HepG2 (cell line): ENCODE measurements around the gene LRRC51. TPM values are rescaled to one million over a fixed set of nuclear protein-coding genes. Genes with fewer than 3 reads are reported as not detected.

Source experiments
- ATAC-seq: fragments of 200-7000 bp; cut with Tn5 transposase; 3 replicates; pipeline ENCODE4 v1.9.1; 2020; ENCODE audit warnings: mild to moderate bottlenecking, moderate library complexity
- BruUV-seq: library from RNA; stranded (reverse); fragments of 400-500 nt; replicated peaks from 2 replicates; lab custom pipeline; 2021; lab: Mats Ljungman, UMichigan
- CTCF ChIA-PET: fragments of 300-600 bp; formaldehyde crosslinking; extraction: SDS; loops from one replicate; lab custom pipeline; 2021; ENCODE audit warnings: low total read pairs, inconsistent platforms, low intra/inter-chr PET ratio; lab: Yijun Ruan, JAX
- POLR2A ChIA-PET: fragments of 350-600 bp; sonication (Branson Sonifier 250); formaldehyde crosslinking; loops from one replicate; lab custom pipeline; 2020; ENCODE audit warnings: antibody characterized with exemption, inconsistent platforms; lab: Yijun Ruan, JAX
- DNase-seq: peaks from one replicate; pipeline ENCODE4 v3.0.0-alpha.2; 2015; ENCODE audit warnings: low spot score
- FAIRE-seq: peaks from 3 replicates; lab custom pipeline; 2011; peaks lifted over from hg19 to GRCh38; lab: Jason Lieb, UNC
- H2AFZ ChIP-seq: one replicate; pipeline ENCODE4 v1.6.1; 2011; ENCODE audit warnings: low read length, inconsistent platforms
- H3K27ac ChIP-seq: fragments of 300-600 bp; 3 replicates; pipeline ENCODE4 v1.8.0; 2011; ENCODE audit warnings: mixed run types, mild to moderate bottlenecking, mixed read lengths, low read length, inconsistent platforms; ENCODE audit not compliant: insufficient read depth; ENCODE audit errors: extremely low read length
- H3K27me3 ChIP-seq, 2 experiments: fragments of 200-600 bp in 1 of 2; 2 replicates in 1 of 2; 3 replicates in 1 of 2; pipeline versions ENCODE4 v1.6.0 to v1.8.0; 2011; ENCODE audit warnings: low read length in 2 of 2, mild to moderate bottlenecking in 2 of 2, moderate library complexity in 2 of 2, inconsistent platforms in 1 of 2; ENCODE audit not compliant: insufficient read depth in 2 of 2, control insufficient read depth in 1 of 2
- H3K36me3 ChIP-seq, 2 experiments: fragments of 200-600 bp in 1 of 2; replicated peaks in 1 of 2; 2 replicates in 1 of 2; 3 replicates in 1 of 2; pipeline versions ENCODE4 v1.5.1 to v1.8.0; 2011; ENCODE audit warnings: low read length in 2 of 2, inconsistent platforms in 1 of 2; ENCODE audit not compliant: insufficient read depth in 2 of 2, control insufficient read depth in 1 of 2
- H3K4me1 ChIP-seq: 2 replicates; pipeline ENCODE4 v1.5.1; 2012; ENCODE audit warnings: low read length, inconsistent platforms; ENCODE audit not compliant: insufficient read depth
- H3K4me2 ChIP-seq: 2 replicates; pipeline ENCODE4 v1.6.0; 2011; ENCODE audit warnings: low read depth, low read length, inconsistent platforms
- H3K4me3 ChIP-seq, 3 experiments: fragments of 200-600 bp in 1 of 3; sonication (generic), shearing (Covaris generic) in 1 of 3; replicated peaks in 1 of 3; 2 replicates each; pipeline ENCODE4 v1.5.1; 2011 to 2016; ENCODE audit warnings: low read length in 3 of 3, inconsistent platforms in 2 of 3, low read depth in 2 of 3, mild to moderate bottlenecking in 2 of 3, control low read depth in 1 of 3, mixed read lengths in 1 of 3; ENCODE audit not compliant: insufficient read depth in 1 of 3
- H3K79me2 ChIP-seq: one replicate; pipeline ENCODE4 v1.6.1; 2011; ENCODE audit warnings: low read length, inconsistent platforms; ENCODE audit not compliant: insufficient read depth
- H3K9ac ChIP-seq: 2 replicates; pipeline ENCODE4 v1.6.0; 2011; ENCODE audit warnings: mild to moderate bottlenecking, low read depth, low read length, inconsistent platforms; ENCODE audit not compliant: insufficient read depth
- H3K9me3 ChIP-seq: 2 replicates; pipeline ENCODE4 v1.5.1; 2012; ENCODE audit warnings: mild to moderate bottlenecking, low read length
- H4K20me1 ChIP-seq: 2 replicates; pipeline ENCODE4 v1.6.0; 2011; ENCODE audit warnings: inconsistent platforms, mild to moderate bottlenecking, low read length, moderate library complexity; ENCODE audit not compliant: insufficient read depth
- BRD4 ChIP-seq: sonication (generic); formaldehyde crosslinking; IDR thresholded peaks from 2 replicates; pipeline ENCODE4 v1.4.0; 2020; ENCODE audit warnings: missing genetic modification reagents
- CHCHD3 ChIP-seq: sonication (generic); formaldehyde crosslinking; IDR thresholded peaks from 2 replicates; pipeline ENCODE4 v1.8.0; 2022; ENCODE audit warnings: mild to moderate bottlenecking, missing genetic modification reagents, moderate library complexity
- FLYWCH1 ChIP-seq: sonication (generic); formaldehyde crosslinking; IDR thresholded peaks from 2 replicates; pipeline ENCODE4 v1.8.1; 2023; ENCODE audit warnings: mild to moderate bottlenecking, missing genetic modification reagents
- GTF2F1 ChIP-seq: fragments of 150-350 bp; IDR thresholded peaks from 2 replicates; pipeline ENCODE4 v1.6.1; 2014; ENCODE audit warnings: low read length
- JARID2 ChIP-seq: sonication (generic); formaldehyde crosslinking; IDR thresholded peaks from 2 replicates; pipeline ENCODE4 v1.8.1; 2023; ENCODE audit warnings: missing genetic modification reagents, inconsistent platforms; ENCODE audit not compliant: insufficient replicate concordance
- MED8 ChIP-seq: sonication (generic); formaldehyde crosslinking; IDR thresholded peaks from 2 replicates; pipeline ENCODE4 v1.8.1; 2023; ENCODE audit warnings: mild to moderate bottlenecking, missing genetic modification reagents; ENCODE audit not compliant: insufficient replicate concordance
- NR3C1 ChIP-seq: sonication (generic); formaldehyde crosslinking; IDR thresholded peaks from 2 replicates; pipeline ENCODE4 v1.4.0; 2020; ENCODE audit warnings: missing genetic modification reagents
- PBX3 ChIP-seq: sonication (generic); formaldehyde crosslinking; IDR thresholded peaks from 2 replicates; pipeline ENCODE4 v1.8.1; 2023; ENCODE audit warnings: missing genetic modification reagents, inconsistent platforms, borderline replicate concordance
- SCMH1 ChIP-seq: sonication (generic); formaldehyde crosslinking; IDR thresholded peaks from 2 replicates; pipeline ENCODE4 v1.9.0; 2021; ENCODE audit warnings: missing genetic modification reagents, mild to moderate bottlenecking, borderline replicate concordance
- TARDBP ChIP-seq: sonication (generic); formaldehyde crosslinking; IDR thresholded peaks from 2 replicates; pipeline ENCODE4 v1.8.0; 2022; ENCODE audit warnings: mild to moderate bottlenecking, missing genetic modification reagents
- TEAD2 ChIP-seq: sonication (generic); formaldehyde crosslinking; IDR thresholded peaks from 2 replicates; pipeline ENCODE4 v1.9.0; 2021; ENCODE audit warnings: missing genetic modification reagents
- THAP7 ChIP-seq: sonication (generic); formaldehyde crosslinking; IDR thresholded peaks from 2 replicates; pipeline ENCODE4 v1.8.1; 2023; ENCODE audit warnings: mild to moderate bottlenecking, missing genetic modification reagents
- THYN1 ChIP-seq: sonication (generic); formaldehyde crosslinking; IDR thresholded peaks from 2 replicates; pipeline ENCODE4 v1.8.1; 2023; ENCODE audit warnings: low read depth, mild to moderate bottlenecking, moderate library complexity, missing genetic modification reagents, borderline replicate concordance
- ZMYM2 ChIP-seq: sonication (generic); formaldehyde crosslinking; IDR thresholded peaks from 2 replicates; pipeline ENCODE4 v1.8.0; 2022; ENCODE audit warnings: mild to moderate bottlenecking, missing genetic modification reagents
- ZNF18 ChIP-seq: sonication (generic); formaldehyde crosslinking; IDR thresholded peaks from 2 replicates; pipeline ENCODE4 v1.8.0; 2022; ENCODE audit warnings: mild to moderate bottlenecking, missing genetic modification reagents; ENCODE audit not compliant: insufficient replicate concordance
- ZNF282 ChIP-seq: fragments of 450-650 bp; IDR thresholded peaks from 2 replicates; pipeline ENCODE4 v1.6.1; 2018; ENCODE audit not compliant: partially characterized antibody
- ZNF543 ChIP-seq: sonication (generic); formaldehyde crosslinking; IDR thresholded peaks from 2 replicates; pipeline ENCODE4 v1.4.0; 2020; ENCODE audit warnings: mild to moderate bottlenecking, missing genetic modification reagents
- ZNF567 ChIP-seq: sonication (generic); formaldehyde crosslinking; IDR thresholded peaks from 2 replicates; pipeline ENCODE4 v1.8.1; 2023; ENCODE audit warnings: mild to moderate bottlenecking, missing genetic modification reagents, borderline replicate concordance
- ZNF572 ChIP-seq: sonication (generic); formaldehyde crosslinking; IDR thresholded peaks from 2 replicates; pipeline ENCODE4 v1.5.1; 2020; ENCODE audit warnings: mild to moderate bottlenecking, missing genetic modification reagents
- ZSCAN29 ChIP-seq: sonication (generic); formaldehyde crosslinking; conservative IDR thresholded peaks from 2 replicates; pipeline ENCODE4 v1.4.0; 2020; ENCODE audit warnings: mild to moderate bottlenecking, missing genetic modification reagents
- in situ Hi-C: cut with HindIII; loops from 2 replicates; pipeline ENCODE4 v1.10.0; 2017; ENCODE audit warnings: low pct_unique_long_range_greater_than_20kb; ENCODE audit not compliant: extremely low pct_ligation_motif_present
- intact Hi-C: fragments of 100-400 bp; cut with micrococcal nuclease; formaldehyde crosslinking; loops from one replicate; pipeline ENCODE4 v1.10.0; 2022; ENCODE audit not compliant: unreplicated experiment
- polyA plus RNA-seq, 8 experiments: library from polyadenylated mRNA; depleted of rRNA in 3 of 8; stranded (reverse) in 7 of 8; unstranded in 1 of 8; fragments of >200 nt; fragmentation: Illumina TruSeq in 4 of 8; extraction: Trizol in 4 of 8; gene quantifications; 2 replicates each; pipeline versions ENCODE4 v1.2.1 to v1.2.3, GENCODE V29; 2011 to 2016; ENCODE audit warnings: low read depth in 4 of 8, missing spikeins in 1 of 8, mixed read lengths in 1 of 8; ENCODE audit not compliant: insufficient read depth in 1 of 8
- total RNA-seq, 5 experiments: library from RNA; depleted of rRNA; stranded (reverse); fragments of >200 nt; fragmentation: Illumina TruSeq; extraction: Trizol; gene quantifications; 2 replicates each; pipeline ENCODE4 v1.2.3, GENCODE V29; 2016; ENCODE audit warnings: low read depth in 1 of 5

The LRRC51 gene
- total and polyA plus RNA-seq, 2 of the 13 experiments (the other 11 are each of a cell fraction or from before 2014, with no cell fraction given): 5.3 to 6.0 TPM

- Histone ChIP-seq H3K4me3 (no peak overlapping the region), H3K4me1 (peaks cover 26% of the 10 kb centered on the region), H3K27me3 (no peaks in the 10 kb centered on the region), H3K9ac (no peak overlapping the region), H3K79me2 (peaks cover 61% of the 10 kb centered on the region), H3K27ac (no peak overlapping the region), H4K20me1 (no peaks in the 10 kb centered on the region), H3K9me3 (no peaks in the 10 kb centered on the region), H3K36me3 (peaks cover 0 to 26% of the 10 kb centered on the region in 2 experiments; a peak in 3 of 5 replicates)
- POLR2A ChIA-PET: interaction anchor here (0.8 to 1.2 kb wide), 2 partner anchors 28 to 29 kb away, joined by 3 to 7 read pairs; no protein-coding TSS in a partner anchor
- ATAC-seq (no peak), DNase-seq (no peak)
- BruUV-seq: TSS peak; percentile 17
- in situ Hi-C loops: no loop called here
- TF ChIP-seq ZSCAN29 (CRISPR knock-in tag) (no peak), TARDBP (CRISPR knock-in tag) (no peak), MED8 (no peak), ZNF567 (CRISPR knock-in tag) (no peak), CHCHD3 (CRISPR knock-in tag) (no peak), ZMYM2 (CRISPR knock-in tag) (no peak), THAP7 (no peak), NR3C1 (CRISPR knock-in tag) (no peak), ZNF282 (no peak), ZNF543 (CRISPR knock-in tag) (no peak), ZNF572 (no peak), TEAD2 (CRISPR knock-in tag) (no peak), ZNF18 (CRISPR knock-in tag) (no peak), PBX3 (CRISPR knock-in tag) (no peak), THYN1 (no peak), JARID2 (no peak), FLYWCH1 (CRISPR knock-in tag) (no peak), SCMH1 (no peak), GTF2F1 (no peak), BRD4 (CRISPR knock-in tag) (no peak)
- TF ChIP-seq, all 625 proteins: peak for 0
- CTCF ChIA-PET: no interaction called here
- intact Hi-C loops: no loop called here
- H2AFZ ChIP-seq: no peak overlapping the region
- no peak overlapping the region for H3K4me2 ChIP-seq
- no peak for FAIRE-seq
Observed at GRCh38 chr11:72069200-72069599, 11.4 kb upstream of the LRRC51 start.
